Ascending aorta (tissue), 2 donors: ENCODE measurements around the gene ARID3A. TPM values are rescaled to one million over a fixed set of nuclear protein-coding genes. Genes with fewer than 3 reads are reported as not detected.

Experiments
- DNase-seq, 2 donors: peaks; one replicate each; pipeline ENCODE4 v3.0.0-alpha.2; 2019; ENCODE audit warnings: low spot score in 2 of 2
- H3K27ac ChIP-seq, 2 donors: fragments of 200-600 bp; sonication (generic); one replicate each; pipeline ENCODE4 v1.5.1; 2016 to 2017; ENCODE audit warnings: mild to moderate bottlenecking in 1 of 2
- H3K27me3 ChIP-seq: fragments of 200-600 bp; sonication (generic); one replicate; pipeline ENCODE4 v1.5.1; 2017
- H3K36me3 ChIP-seq, 2 donors: fragments of 200-600 bp; sonication (generic); one replicate each; pipeline ENCODE4 v1.5.1; 2016
- H3K4me1 ChIP-seq, 2 donors: fragments of 200-600 bp; sonication (generic); one replicate each; pipeline ENCODE4 v1.5.1; 2016 to 2017; ENCODE audit warnings: mild to moderate bottlenecking in 1 of 2
- H3K4me3 ChIP-seq, 2 donors: fragments of 200-600 bp; sonication (generic); one replicate each; pipeline ENCODE4 v1.5.1; 2016 to 2017; ENCODE audit warnings: mild to moderate bottlenecking in 1 of 2
- H3K9me3 ChIP-seq, 2 donors: fragments of 200-600 bp; sonication (generic); one replicate each; pipeline ENCODE4 v1.5.1; 2016
- intact Hi-C: fragments of 100-400 bp; cut with DNase I; formaldehyde crosslinking; loops from one replicate; pipeline ENCODE4 v1.15.1; 2023
- total RNA-seq: library from RNA; depleted of rRNA; stranded (reverse); fragments of >200 nt; gene quantifications from one replicate; pipeline ENCODE4 v1.1.0, GENCODE V29; 2016
- TF ChIP-seq, protein P1 (sequence below), 3 experiments: fragments of 200-600 bp in 2 of 3; fragments of 450-650 bp in 1 of 3; sonication (generic) in 2 of 3; IDR thresholded peaks; one replicate each; pipeline ENCODE4 v1.5.1; 2016 to 2019; ENCODE audit warnings: antibody characterized with exemption in 3 of 3, mild to moderate bottlenecking in 1 of 3, moderate library complexity in 1 of 3

Gene ARID3A
- total RNA-seq, 1 donor from 2014 or later, result 55.3 TPM

DNA sequence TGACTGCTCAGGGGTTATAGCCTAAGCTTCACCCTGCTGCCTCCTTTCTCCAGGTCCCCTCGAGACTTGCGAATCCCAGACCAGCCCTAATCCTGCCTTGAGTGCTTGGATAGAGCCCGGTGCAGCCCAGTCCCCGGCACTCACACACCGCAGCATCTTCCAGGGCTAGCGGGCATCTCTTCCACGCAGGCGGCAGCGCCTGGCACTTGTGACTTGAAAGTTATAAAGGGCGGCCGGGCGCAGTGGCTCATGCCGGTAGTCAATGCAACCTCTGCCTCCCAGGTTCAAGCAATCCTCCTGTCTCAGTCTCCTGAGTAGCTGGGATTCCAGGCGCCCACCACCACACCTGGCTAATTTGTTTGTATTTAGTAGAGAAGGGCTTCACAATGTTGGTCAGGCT, 60.2 kb downstream of the ARID3A start:
- Histone ChIP-seq H3K9me3 (no peaks in the 10 kb centered on the region), H3K4me1 (peaks cover 12 to 18% of the 10 kb centered on the region in 2 donors), H3K27me3 (no peaks in the 10 kb centered on the region), H3K27ac (no peak overlapping the region), H3K36me3 (peaks cover 21 to 43% of the 10 kb centered on the region in 2 donors), H3K4me3 (no peak overlapping the region)
- DNase-seq, result no peak
- TF ChIP-seq, protein P1, sequence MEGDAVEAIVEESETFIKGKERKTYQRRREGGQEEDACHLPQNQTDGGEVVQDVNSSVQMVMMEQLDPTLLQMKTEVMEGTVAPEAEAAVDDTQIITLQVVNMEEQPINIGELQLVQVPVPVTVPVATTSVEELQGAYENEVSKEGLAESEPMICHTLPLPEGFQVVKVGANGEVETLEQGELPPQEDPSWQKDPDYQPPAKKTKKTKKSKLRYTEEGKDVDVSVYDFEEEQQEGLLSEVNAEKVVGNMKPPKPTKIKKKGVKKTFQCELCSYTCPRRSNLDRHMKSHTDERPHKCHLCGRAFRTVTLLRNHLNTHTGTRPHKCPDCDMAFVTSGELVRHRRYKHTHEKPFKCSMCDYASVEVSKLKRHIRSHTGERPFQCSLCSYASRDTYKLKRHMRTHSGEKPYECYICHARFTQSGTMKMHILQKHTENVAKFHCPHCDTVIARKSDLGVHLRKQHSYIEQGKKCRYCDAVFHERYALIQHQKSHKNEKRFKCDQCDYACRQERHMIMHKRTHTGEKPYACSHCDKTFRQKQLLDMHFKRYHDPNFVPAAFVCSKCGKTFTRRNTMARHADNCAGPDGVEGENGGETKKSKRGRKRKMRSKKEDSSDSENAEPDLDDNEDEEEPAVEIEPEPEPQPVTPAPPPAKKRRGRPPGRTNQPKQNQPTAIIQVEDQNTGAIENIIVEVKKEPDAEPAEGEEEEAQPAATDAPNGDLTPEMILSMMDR (IDR thresholded peaks at IDR 0.05), result no peak
- intact Hi-C loops, result loop anchor here (10.0 kb wide), 1 partner anchor 311 kb away; the partner anchor contains the start of gene FSTL3

DNA sequence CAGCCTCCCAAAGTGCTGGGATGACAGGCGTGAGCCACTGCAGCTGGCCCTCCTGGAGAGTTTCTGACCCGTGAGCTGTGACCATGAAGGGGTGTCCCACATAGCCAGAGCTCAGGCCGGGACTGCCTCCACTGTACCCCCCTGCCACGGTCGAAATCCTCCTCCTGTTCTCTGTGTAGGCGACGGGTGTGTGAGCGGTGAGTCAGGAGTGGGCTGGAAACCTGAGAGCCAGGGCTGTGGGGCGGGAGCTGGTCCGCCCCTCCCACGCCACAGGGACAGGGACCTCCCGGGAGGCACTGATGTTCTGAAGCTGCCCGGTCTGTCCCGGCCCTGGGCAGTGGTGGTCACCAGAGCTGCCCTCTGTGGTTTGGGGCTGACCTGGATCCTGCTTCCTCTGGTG, 62.2 kb downstream of the ARID3A start:
- Histone ChIP-seq H3K9me3 (no peaks in the 10 kb centered on the region), H3K27me3 (no peaks in the 10 kb centered on the region), H3K27ac (no peak overlapping the region), H3K4me3 (no peak overlapping the region), H3K4me1 (peaks cover 10 to 13% of the 10 kb centered on the region in 2 donors), H3K36me3 (peaks cover 28 to 58% of the 10 kb centered on the region in 2 donors)
- DNase-seq, result no peak
- TF ChIP-seq, protein P1 (IDR thresholded peaks at IDR 0.05), result no peak
- intact Hi-C loops, result loop anchor here (10.0 kb wide), 1 partner anchor 313 kb away; the partner anchor contains the start of gene FSTL3

DNA sequence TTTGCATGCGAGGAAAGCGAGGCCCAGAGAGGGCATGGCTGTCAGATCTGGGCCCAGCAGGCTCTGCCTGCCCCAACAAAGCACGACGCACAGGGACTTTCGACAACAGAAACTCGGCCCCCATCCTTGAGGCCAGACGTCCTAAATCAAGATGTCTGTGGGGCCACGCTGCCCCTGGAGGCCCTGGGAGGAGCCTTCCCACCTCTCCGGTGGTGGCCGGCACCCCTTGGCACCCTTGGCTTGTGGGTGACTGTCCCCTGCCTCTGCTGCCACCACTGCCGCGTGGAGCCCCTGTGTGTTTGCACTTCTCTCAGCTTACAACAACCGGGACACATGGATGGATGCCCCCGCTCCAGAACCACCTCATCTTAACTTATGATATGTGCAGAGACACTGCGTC, 62.7 kb downstream of the ARID3A start:
- Histone ChIP-seq H3K4me3 (no peak overlapping the region), H3K4me1 (peaks cover 5 to 9% of the 10 kb centered on the region in 2 donors), H3K9me3 (no peaks in the 10 kb centered on the region), H3K27ac (no peak overlapping the region), H3K36me3 (peaks cover 28 to 62% of the 10 kb centered on the region in 2 donors), H3K27me3 (no peaks in the 10 kb centered on the region)
- intact Hi-C loops, result loop anchor here (10.0 kb wide), 1 partner anchor 314 kb away; the partner anchor contains the start of gene FSTL3
- TF ChIP-seq, protein P1 (IDR thresholded peaks at IDR 0.05), result no peak
- DNase-seq, result no peak

DNA sequence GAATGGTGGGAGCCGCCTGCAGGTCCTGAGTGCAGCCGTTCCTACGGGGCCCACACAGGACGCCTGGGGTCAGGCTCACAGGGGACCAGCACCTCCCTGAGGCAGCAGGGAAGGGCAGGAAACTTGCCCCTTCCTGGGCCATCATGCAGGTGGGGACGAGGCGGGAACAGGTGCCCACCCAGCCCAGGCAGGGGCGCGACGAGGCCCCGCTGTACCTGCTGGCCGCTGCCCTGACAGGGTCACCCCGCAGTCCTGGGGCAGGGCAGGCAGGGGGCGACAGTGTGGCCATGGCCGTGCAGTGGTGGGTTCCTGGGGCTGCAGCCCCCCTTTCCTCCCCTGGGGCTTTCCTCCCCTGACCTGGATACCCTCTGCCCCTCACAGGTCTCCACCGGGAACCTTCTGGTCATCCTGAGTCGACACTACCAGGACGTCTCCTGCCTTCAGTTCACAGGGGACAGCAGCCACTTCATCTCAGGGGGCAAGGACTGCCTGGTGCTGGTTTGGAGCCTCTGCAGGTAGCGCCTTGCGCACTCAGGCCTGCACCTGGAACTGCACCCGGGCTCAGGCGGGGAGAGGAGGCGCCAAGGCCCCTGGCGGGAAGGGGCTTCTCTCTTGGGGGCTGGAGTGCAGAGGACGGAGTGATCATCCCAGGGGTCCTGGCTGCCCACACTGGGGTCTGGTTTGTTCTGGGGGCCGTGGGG, 63.7 kb downstream of the ARID3A start:
- intact Hi-C loops, result loop anchor here (10.0 kb wide), 1 partner anchor 315 kb away; the partner anchor contains the start of gene FSTL3
- DNase-seq, result no peak
- peaks cover 28 to 72% of the 10 kb centered on the region in 2 donors for H3K36me3 ChIP-seq

DNA sequence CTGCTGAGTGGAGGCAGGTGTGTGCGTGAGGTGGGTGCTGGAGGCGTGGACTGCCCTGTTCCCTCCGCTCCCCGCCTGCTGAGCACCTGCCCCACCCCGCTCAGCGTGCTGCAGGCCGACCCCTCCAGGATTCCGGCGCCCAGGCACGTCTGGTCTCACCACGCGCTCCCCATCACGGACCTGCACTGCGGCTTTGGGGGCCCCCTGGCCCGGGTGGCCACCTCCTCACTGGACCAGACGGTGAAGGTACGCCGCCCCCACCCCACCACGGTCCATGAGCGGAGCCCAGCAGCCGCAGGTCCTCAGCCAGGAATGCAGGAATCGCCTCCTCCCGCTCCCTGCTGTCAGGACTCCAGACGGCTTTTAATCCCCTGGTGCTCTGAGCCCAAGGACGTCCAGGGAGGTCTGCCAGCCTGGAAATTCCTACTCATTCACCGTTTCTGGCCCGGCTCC, 64.3 kb downstream of the ARID3A start:
- Histone ChIP-seq H3K36me3 (peaks cover 28 to 77% of the 10 kb centered on the region in 2 donors), H3K27ac (no peak overlapping the region), H3K4me1 (no peaks in the 10 kb centered on the region), H3K27me3 (no peaks in the 10 kb centered on the region), H3K9me3 (no peaks in the 10 kb centered on the region), H3K4me3 (no peak overlapping the region)
- no peak for DNase-seq
- TF ChIP-seq, protein P1 (IDR thresholded peaks at IDR 0.05), result no peak
- intact Hi-C loops, result no loop called here

More for the DNA sequence above, 63.7 kb downstream of the ARID3A start:
- H3K9me3 ChIP-seq, result no peaks in the 10 kb centered on the region
- TF ChIP-seq, protein P1 (IDR thresholded peaks at IDR 0.05), result no peak
- no peak overlapping the region for H3K27ac ChIP-seq
- no peak overlapping the region for H3K4me3 ChIP-seq
- H3K27me3 ChIP-seq, result no peaks in the 10 kb centered on the region
- peaks cover 3 to 5% of the 10 kb centered on the region in 2 donors for H3K4me1 ChIP-seq
